ENCODE results near the gene FMNL3.
A peak's percentile ranks its signal among the peaks of the same experiment; 100 is the strongest.
"Not testable (repeated sequence)": the region's sequence is repeated elsewhere in the genome, so short reads cannot be mapped to it uniquely, and the experiment has no call there.

The FMNL3 gene

GRCh38 chr12:49627752-49628360 is 79.3 kb downstream of the FMNL3 start:
- DNase-seq (ENCODE audit: low spot score), result no peak

- no peak for DNase-seq (ENCODE audit: low spot score)
Observed at GRCh38 chr12:49626836-49627235, 80.4 kb downstream of the FMNL3 start.

GRCh38 chr12:49626169-49626835 is 80.9 kb downstream of the FMNL3 start:
- no peak for DNase-seq (ENCODE audit: low spot score)

GRCh38 chr12:49624921-49625577 is 82.2 kb downstream of the FMNL3 start:
- DNase-seq (ENCODE audit: low spot score), result peak; percentile 23

GRCh38 chr12:49623142-49623904 is 83.9 kb downstream of the FMNL3 start, which contains the start of gene PRPF40B:
PRPF40B (plus strand) TSS chr12:49623561; CDS start chr12:49623591, 30 bp downstream.
- peak; percentile 76 for DNase-seq (ENCODE audit: low spot score)

GRCh38 chr12:49622501-49623141 is 84.6 kb downstream of the FMNL3 start:
- DNase-seq (ENCODE audit: low spot score), result no peak

- no peak for DNase-seq (ENCODE audit: low spot score)
Observed at GRCh38 chr12:49621651-49622500, 85.3 kb downstream of the FMNL3 start.

GRCh38 chr12:49619286-49619685 is 87.9 kb downstream of the FMNL3 start:
- no peak for DNase-seq (ENCODE audit: low spot score)

GRCh38 chr12:49618576-49618975 is 88.6 kb downstream of the FMNL3 start:
- no peak for DNase-seq (ENCODE audit: low spot score)

- DNase-seq (ENCODE audit: low spot score), result no peak
Observed at GRCh38 chr12:49616533-49617219, 90.5 kb downstream of the FMNL3 start.

GRCh38 chr12:49615725-49616124 is 91.5 kb downstream of the FMNL3 start:
- no peak for DNase-seq (ENCODE audit: low spot score)

- no peak for DNase-seq (ENCODE audit: low spot score)
Observed at GRCh38 chr12:49612210-49612609, 95.0 kb downstream of the FMNL3 start.

- DNase-seq (ENCODE audit: low spot score), result not testable (repeated sequence)
Observed at GRCh38 chr12:49610785-49611184, 96.4 kb downstream of the FMNL3 start.

- no peak for DNase-seq (ENCODE audit: low spot score)
Observed at GRCh38 chr12:49609875-49610154, 97.4 kb downstream of the FMNL3 start.

- DNase-seq (ENCODE audit: low spot score), result no peak
Observed at GRCh38 chr12:49609059-49609874, 97.9 kb downstream of the FMNL3 start.

GRCh38 chr12:49605539-49605938 is 101.7 kb downstream of the FMNL3 start, which contains the start of gene FAM186B:
FAM186B (minus strand) TSS chr12:49605639; CDS start chr12:49605477, 162 bp downstream.
- not testable (repeated sequence) for DNase-seq (ENCODE audit: low spot score)

GRCh38 chr12:49604856-49605255 is 102.3 kb downstream of the FMNL3 start:
- DNase-seq (ENCODE audit: low spot score), result no peak

- no peak for DNase-seq (ENCODE audit: low spot score)
Observed at GRCh38 chr12:49603721-49604120, 103.5 kb downstream of the FMNL3 start.

GRCh38 chr12:49599961-49600360 is 107.2 kb downstream of the FMNL3 start:
- DNase-seq (ENCODE audit: low spot score), result no peak

GRCh38 chr12:49598527-49598926 is 108.7 kb downstream of the FMNL3 start:
- no peak for DNase-seq (ENCODE audit: low spot score)
